Measurements from ENCODE around the gene ZFPM1. TPM values are rescaled to one million over a fixed set of nuclear protein-coding genes. Genes with fewer than 3 reads are reported as not detected.

ZFPM1 gene
- total RNA-seq, 1 donor from 2014 or later = 11.1 TPM

DNA sequence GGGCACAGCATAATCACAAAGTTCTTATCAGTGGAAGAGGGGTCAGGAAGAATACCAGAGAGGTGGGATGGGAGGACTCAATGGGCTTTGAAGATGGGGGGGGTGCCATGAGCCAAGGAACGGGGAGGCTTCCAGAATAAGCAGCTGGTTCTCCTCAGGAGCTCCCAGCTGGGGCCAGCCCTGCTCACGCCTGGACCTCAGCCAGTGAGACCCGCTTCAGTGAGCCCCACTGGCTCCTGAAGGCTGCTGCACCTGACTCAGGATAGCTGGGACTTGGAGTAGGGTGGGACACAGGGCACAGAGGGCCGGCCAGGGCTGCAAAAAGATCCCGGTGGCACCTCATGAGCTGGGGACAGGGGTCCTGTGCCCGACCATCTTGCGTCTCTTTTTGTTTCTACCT lies 92.7 kb downstream of the ZFPM1 start:
- no peak for DNase-seq (ENCODE audit: low read depth, low spot score)
- H3K4me3 Mint-ChIP-seq = no peak overlapping the region
- H3K27ac Mint-ChIP-seq (ENCODE audit: unreplicated experiment) = no peak overlapping the region
- TF ChIP-seq, protein P1, sequence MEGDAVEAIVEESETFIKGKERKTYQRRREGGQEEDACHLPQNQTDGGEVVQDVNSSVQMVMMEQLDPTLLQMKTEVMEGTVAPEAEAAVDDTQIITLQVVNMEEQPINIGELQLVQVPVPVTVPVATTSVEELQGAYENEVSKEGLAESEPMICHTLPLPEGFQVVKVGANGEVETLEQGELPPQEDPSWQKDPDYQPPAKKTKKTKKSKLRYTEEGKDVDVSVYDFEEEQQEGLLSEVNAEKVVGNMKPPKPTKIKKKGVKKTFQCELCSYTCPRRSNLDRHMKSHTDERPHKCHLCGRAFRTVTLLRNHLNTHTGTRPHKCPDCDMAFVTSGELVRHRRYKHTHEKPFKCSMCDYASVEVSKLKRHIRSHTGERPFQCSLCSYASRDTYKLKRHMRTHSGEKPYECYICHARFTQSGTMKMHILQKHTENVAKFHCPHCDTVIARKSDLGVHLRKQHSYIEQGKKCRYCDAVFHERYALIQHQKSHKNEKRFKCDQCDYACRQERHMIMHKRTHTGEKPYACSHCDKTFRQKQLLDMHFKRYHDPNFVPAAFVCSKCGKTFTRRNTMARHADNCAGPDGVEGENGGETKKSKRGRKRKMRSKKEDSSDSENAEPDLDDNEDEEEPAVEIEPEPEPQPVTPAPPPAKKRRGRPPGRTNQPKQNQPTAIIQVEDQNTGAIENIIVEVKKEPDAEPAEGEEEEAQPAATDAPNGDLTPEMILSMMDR (conservative IDR thresholded peaks at IDR 0.05) = no peak
- no peaks in the 10 kb centered on the region for H3K4me1 Mint-ChIP-seq
- peaks cover 6% of the 10 kb centered on the region for H3K9me3 Mint-ChIP-seq
- peaks cover 38% of the 10 kb centered on the region for H3K27me3 Mint-ChIP-seq (ENCODE audit: low read depth)
- peaks cover 6% of the 10 kb centered on the region for H3K36me3 Mint-ChIP-seq (ENCODE audit: low read depth)

GRCh38 chr16:88548131-88548874 lies 95.2 kb downstream of the ZFPM1 start:
- H3K4me1 Mint-ChIP-seq = peaks cover 5% of the 10 kb centered on the region
- peaks cover 38% of the 10 kb centered on the region for H3K27me3 Mint-ChIP-seq (ENCODE audit: low read depth)
- H3K36me3 Mint-ChIP-seq (ENCODE audit: low read depth) = peaks cover 4% of the 10 kb centered on the region
- TF ChIP-seq, protein P1 (conservative IDR thresholded peaks at IDR 0.05) = no peak
- DNase-seq (ENCODE audit: low read depth, low spot score) = no peak
- H3K9me3 Mint-ChIP-seq = peaks cover 4% of the 10 kb centered on the region
- H3K4me3 Mint-ChIP-seq = no peak overlapping the region
- no peak overlapping the region for H3K27ac Mint-ChIP-seq (ENCODE audit: unreplicated experiment)

DNA sequence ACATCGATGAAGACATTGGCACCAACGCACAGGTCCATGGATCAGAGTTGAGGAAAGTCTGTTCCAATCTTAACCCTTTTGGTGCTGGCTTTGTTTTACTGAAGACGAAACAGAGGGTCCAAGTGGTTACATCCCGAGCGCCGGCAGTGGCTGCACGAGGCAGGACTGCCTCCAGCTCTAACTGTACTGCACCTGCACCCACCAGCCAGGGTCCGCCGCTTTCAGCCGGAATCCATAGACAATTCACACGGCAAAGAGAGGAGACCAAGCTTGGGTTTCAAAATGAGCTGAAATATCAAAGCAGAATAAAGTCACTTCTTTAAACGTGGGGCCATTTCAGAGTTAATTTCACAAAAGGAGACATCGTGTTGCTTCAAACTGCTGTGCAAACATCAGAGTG lies 95.9 kb downstream of the ZFPM1 start:
- Mint-ChIP-seq H3K36me3 (ENCODE audit: low read depth) (no peaks in the 10 kb centered on the region), H3K27ac (ENCODE audit: unreplicated experiment) (no peak overlapping the region), H3K27me3 (ENCODE audit: low read depth) (peaks cover 36% of the 10 kb centered on the region), H3K4me3 (no peak overlapping the region), H3K4me1 (peaks cover 5% of the 10 kb centered on the region), H3K9me3 (no peaks in the 10 kb centered on the region)
- DNase-seq (ENCODE audit: low read depth, low spot score) = no peak
- TF ChIP-seq, protein P1 (conservative IDR thresholded peaks at IDR 0.05) = no peak

DNA sequence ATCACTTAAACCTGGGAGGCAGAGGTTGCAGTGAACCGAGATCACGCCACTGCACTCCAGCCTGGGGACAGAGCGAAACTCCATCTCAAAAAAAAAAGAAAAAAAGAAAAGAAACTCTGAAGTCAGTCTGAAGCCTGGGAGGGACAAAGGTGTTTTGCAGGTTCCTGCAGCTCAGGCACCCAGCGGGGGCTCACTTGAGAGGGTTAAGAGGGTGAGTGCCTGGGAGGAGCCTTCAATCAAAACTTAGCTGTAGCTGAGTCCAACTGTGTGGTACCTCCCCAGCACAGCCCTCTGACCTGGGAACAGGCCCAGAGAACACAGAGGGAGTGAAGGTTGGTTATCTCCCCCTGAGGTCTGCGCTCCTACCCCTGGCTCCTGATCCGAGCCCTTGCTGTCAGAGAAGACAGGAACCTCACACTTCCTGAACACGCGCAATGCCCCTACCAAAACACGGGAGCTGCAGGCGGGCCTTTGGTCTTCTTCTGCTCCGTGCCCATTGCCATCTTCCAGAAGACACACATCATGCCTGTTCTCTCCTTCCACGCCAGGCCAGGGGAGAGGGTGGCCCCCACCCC lies 96.7 kb downstream of the ZFPM1 start:
- no peak overlapping the region for H3K27ac Mint-ChIP-seq (ENCODE audit: unreplicated experiment)
- H3K4me1 Mint-ChIP-seq = peaks cover 5% of the 10 kb centered on the region
- H3K36me3 Mint-ChIP-seq (ENCODE audit: low read depth) = no peaks in the 10 kb centered on the region
- DNase-seq (ENCODE audit: low read depth, low spot score) = no peak
- no peak overlapping the region for H3K4me3 Mint-ChIP-seq
- TF ChIP-seq, protein P1 (conservative IDR thresholded peaks at IDR 0.05) = no peak
- H3K9me3 Mint-ChIP-seq = no peaks in the 10 kb centered on the region
- peaks cover 34% of the 10 kb centered on the region for H3K27me3 Mint-ChIP-seq (ENCODE audit: low read depth)

- TF ChIP-seq, protein P1 (conservative IDR thresholded peaks at IDR 0.05) = no peak
Observed at GRCh38 chr16:88550246-88550661, 97.2 kb downstream of the ZFPM1 start.

More at GRCh38 chr16:88550246-88550661, 97.2 kb downstream of the ZFPM1 start:
- Mint-ChIP-seq H3K4me3 (no peak overlapping the region), H3K36me3 (ENCODE audit: low read depth) (no peaks in the 10 kb centered on the region), H3K9me3 (no peaks in the 10 kb centered on the region), H3K4me1 (peaks cover 5% of the 10 kb centered on the region), H3K27ac (ENCODE audit: unreplicated experiment) (no peak overlapping the region), H3K27me3 (ENCODE audit: low read depth) (peaks cover 33% of the 10 kb centered on the region)
- no peak for DNase-seq (ENCODE audit: low read depth, low spot score)

All from neural crest cell (in vitro differentiated cells).